ENCODE data around the gene AGPAT3. TPM values are rescaled to one million over a fixed set of nuclear protein-coding genes. Genes with fewer than 3 reads are reported as not detected.

The AGPAT3 gene
- polyA plus RNA-seq, 1 experiment: 36.1 TPM

DNA sequence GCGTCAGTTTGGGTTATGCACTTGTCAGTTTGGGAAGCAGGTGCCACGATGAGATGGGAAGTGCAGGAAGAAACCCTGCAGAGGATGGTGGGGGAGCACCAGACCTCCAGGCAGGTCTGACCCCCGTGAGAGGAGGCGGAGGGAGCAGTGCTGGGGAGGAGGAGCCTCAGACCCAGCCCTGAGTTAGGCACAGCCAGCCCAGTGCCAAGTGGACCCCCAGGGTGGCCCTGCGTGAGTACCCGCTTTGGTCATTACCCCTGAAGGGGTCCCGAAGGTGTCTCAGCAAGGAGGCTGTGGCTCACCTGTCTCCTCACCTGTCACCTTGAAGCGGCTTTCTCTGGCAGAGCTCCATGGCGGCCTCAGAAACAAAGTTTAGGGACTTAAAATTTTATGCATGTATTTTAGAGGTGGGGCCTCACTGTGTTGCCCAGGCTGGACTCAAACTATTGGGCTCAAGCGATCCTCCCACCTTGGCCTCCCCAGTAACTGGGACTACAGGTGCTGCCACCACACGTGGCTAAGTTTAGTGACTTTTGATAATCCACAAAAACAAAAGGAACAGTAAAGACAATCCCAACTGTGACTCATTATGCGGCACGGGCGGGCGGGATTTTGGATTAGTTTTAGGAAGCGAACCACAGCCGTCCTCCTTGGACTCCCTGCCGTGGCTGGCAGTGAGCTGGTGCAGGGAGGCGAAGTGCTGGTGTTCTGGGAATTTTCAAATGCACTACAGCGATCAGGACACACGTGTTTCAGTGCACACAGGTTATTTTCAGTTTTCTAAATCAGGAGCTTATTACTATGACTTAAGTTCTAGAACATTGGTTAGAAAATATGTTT is 4.7 kb downstream of the AGPAT3 start:
- Histone ChIP-seq H3K4me3 (ENCODE audit: low read depth, low read length) (no peak overlapping the region), H3K9me3 (ENCODE audit: control insufficient read depth, insufficient read depth, low read length) (no peaks in the 10 kb centered on the region; the same call in 1 of the 2 replicates), H3K27me3 (ENCODE audit: control insufficient read depth, insufficient read depth, low read length) (no peaks in the 10 kb centered on the region), H3K27ac (ENCODE audit: low read depth, low read length) (no peak overlapping the region)
- DNase-seq (ENCODE audit: low read depth, low spot score): no peak
- CTCF ChIA-PET: no interaction called here
- POLR2A ChIA-PET: no interaction called here
- TF ChIP-seq, protein P1, sequence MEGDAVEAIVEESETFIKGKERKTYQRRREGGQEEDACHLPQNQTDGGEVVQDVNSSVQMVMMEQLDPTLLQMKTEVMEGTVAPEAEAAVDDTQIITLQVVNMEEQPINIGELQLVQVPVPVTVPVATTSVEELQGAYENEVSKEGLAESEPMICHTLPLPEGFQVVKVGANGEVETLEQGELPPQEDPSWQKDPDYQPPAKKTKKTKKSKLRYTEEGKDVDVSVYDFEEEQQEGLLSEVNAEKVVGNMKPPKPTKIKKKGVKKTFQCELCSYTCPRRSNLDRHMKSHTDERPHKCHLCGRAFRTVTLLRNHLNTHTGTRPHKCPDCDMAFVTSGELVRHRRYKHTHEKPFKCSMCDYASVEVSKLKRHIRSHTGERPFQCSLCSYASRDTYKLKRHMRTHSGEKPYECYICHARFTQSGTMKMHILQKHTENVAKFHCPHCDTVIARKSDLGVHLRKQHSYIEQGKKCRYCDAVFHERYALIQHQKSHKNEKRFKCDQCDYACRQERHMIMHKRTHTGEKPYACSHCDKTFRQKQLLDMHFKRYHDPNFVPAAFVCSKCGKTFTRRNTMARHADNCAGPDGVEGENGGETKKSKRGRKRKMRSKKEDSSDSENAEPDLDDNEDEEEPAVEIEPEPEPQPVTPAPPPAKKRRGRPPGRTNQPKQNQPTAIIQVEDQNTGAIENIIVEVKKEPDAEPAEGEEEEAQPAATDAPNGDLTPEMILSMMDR (IDR thresholded peaks at IDR 0.05; ENCODE audit: low read depth, low read length): no peak

DNA sequence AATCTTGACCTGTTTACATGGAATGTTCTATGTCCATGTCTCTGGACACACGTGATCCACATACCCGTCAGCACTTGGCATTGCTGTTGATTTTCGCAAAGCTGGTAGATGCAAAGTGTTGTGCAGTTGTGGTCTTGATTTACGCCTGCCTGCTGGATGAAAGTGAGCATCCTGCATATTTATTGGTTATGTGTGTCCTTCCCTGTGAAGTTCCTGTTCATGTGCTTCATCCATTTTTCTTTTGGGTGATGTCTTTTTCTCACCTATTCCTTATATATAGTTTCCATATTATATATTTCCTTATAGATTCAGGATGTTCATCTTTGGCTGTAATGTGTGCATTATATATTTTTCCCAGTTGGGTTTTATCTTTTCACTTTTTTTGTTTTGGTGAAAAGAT is 6.5 kb downstream of the AGPAT3 start:
- H3K4me3 ChIP-seq (ENCODE audit: low read depth, low read length): no peak overlapping the region

DNA sequence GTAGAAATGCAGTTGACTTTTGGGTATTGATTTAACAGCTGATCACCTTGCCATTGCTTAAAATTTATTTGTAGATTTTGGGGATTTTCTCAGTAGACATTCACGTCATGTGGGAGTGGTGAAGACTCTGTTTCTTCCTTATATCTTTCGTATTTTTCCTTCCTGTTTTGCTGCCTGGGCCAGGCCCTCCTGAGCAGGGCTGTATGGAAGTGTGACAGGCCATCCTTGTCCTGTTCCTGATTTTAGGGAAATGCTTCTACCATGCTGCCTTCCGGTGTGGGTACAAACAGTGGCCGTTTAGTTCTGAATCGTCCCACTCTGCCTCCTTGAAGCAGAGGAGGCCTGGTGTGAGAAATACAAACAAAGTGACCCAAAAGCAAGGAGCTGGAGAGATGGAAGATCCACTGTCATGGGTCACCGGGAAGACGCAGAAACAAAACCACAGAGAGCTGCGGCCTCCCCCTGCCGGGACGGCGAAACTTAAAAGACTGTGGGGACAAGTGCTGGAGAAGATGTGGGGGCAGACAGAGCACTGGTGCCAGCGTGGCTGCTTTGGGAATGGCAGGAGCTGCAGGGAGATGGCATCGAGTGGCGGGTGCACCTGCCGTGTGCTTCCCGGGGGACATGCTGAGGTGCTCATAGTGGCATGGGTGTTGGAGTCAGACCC is 7.6 kb downstream of the AGPAT3 start:
- Histone ChIP-seq H3K27me3 (ENCODE audit: control insufficient read depth, insufficient read depth, low read length) (no peaks in the 10 kb centered on the region), H3K27ac (ENCODE audit: low read depth, low read length) (no peak overlapping the region), H3K4me3 (ENCODE audit: low read depth, low read length) (no peak overlapping the region), H3K9me3 (ENCODE audit: control insufficient read depth, insufficient read depth, low read length) (no peaks in the 10 kb centered on the region)
- no peak for DNase-seq (ENCODE audit: low read depth, low spot score)
- CTCF ChIA-PET: no interaction called here
- TF ChIP-seq, protein P1 (IDR thresholded peaks at IDR 0.05; ENCODE audit: low read depth, low read length): no peak
- POLR2A ChIA-PET: no interaction called here

More for the DNA sequence above, 6.5 kb downstream of the AGPAT3 start:
- H3K27ac ChIP-seq (ENCODE audit: low read depth, low read length): no peak overlapping the region
- DNase-seq (ENCODE audit: low read depth, low spot score): no peak
- no peaks in the 10 kb centered on the region for H3K27me3 ChIP-seq (ENCODE audit: control insufficient read depth, insufficient read depth, low read length)
- TF ChIP-seq, protein P1 (IDR thresholded peaks at IDR 0.05; ENCODE audit: low read depth, low read length): no peak
- POLR2A ChIA-PET: no interaction called here
- H3K9me3 ChIP-seq (ENCODE audit: control insufficient read depth, insufficient read depth, low read length): no peaks in the 10 kb centered on the region
- CTCF ChIA-PET: no interaction called here

DNA sequence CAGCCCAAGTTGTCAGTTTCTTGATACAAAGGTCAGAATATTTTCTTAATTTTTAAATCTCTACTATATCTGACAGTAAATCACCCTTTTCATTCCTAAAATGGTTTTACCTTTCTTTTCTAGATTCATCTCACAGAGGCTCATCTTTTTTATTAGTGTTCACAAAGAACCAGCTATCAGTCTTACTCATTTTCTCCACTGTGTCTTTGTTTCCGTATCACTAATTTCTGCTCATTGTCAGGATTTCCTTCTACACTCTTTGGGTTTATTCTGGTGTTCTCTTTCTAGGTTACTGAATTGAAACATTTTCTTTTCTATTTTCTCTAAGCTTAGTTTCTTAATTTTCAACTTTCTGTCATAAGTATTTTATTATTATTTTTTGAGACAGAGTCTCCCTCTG is 8.7 kb downstream of the AGPAT3 start:
- no peak overlapping the region for H3K27ac ChIP-seq (ENCODE audit: low read depth, low read length)
- ChIA-PET CTCF (no interaction called here), POLR2A (interaction anchor here (0.6 kb wide), 1 partner anchor 28 kb away, joined by 3 read pairs; no protein-coding TSS in a partner anchor)
- H3K9me3 ChIP-seq (ENCODE audit: control insufficient read depth, insufficient read depth, low read length): no peaks in the 10 kb centered on the region
- TF ChIP-seq, protein P1 (IDR thresholded peaks at IDR 0.05; ENCODE audit: low read depth, low read length): no peak
- DNase-seq (ENCODE audit: low read depth, low spot score): no peak
- no peak overlapping the region for H3K4me3 ChIP-seq (ENCODE audit: low read depth, low read length)
- no peaks in the 10 kb centered on the region for H3K27me3 ChIP-seq (ENCODE audit: control insufficient read depth, insufficient read depth, low read length)

Measured in AG04450 (cell line).